HG03521 (cell line): Measurements from ENCODE around the gene KLHL13.
"Not testable (repeated sequence)": the region's sequence is repeated elsewhere in the genome, so short reads cannot be mapped to it uniquely, and the experiment has no call there.

Experiments used
- ATAC-seq: cut with Tn5 transposase; IDR thresholded peaks from one replicate; pipeline ENCODE4 v1.9.1; 2021; ENCODE audit warnings: mild to moderate bottlenecking, moderate library complexity; ENCODE audit not compliant: unreplicated experiment

Gene KLHL13

DNA sequence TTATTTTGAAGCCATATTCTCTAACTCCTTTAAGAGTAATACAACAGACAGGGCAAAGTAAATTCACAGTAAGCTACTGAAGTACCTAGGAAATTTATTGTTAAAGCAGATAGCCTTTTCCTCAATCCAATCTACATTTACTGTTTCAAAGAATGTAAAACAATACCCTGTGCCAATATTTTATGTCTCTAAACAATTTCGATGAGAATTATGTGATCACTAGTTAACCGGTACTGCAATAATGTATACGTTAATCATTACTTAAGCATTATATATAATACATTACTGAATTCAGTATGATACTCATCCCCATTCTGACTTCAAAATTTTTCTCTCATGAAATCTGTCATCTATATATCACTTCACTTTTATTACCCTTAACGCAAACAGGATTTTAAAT, 28.5 kb downstream of the KLHL13 start:
- ATAC-seq, result no peak

GRCh38 chrX:118074196-118074595, 42.4 kb downstream of the KLHL13 start:
- ATAC-seq, result no peak

GRCh38 chrX:118066867-118067515, 49.6 kb downstream of the KLHL13 start:
- ATAC-seq, result no peak

DNA sequence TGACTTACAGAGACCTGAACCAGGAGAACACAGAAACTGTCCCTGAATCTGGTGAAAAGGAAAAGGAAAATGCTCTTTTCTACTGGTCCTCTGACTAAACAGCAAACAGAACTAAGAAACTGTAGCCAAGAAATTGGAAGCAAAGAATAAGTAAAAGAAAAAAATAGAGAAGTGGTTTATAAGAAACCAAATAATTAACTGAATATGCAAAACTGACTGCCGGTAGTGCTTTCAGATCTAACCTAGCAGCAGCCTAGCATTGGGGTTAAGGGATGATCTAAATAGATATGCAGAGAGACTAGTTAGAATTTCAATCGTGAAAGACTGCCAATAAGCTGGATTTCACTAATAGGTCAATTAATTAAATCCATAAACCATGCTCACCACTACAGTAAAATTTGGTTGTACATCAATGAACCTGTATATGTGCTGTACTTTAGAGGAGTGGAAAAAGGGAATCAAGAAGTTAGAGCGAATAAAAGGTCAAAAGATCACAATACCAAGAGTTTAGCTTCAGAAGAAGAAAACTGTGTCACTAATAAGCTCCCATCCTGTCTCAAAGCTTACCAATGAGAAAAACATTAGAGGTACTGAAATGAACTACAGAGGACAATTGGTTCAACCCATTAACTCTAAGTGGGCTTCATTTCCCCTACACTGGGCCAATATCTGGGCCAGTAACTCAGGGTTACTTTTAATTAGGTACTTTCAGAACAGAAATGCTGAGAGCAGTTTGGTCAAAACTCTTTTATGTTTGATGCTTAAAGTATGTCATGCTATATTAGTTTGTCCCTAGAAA, 53.6 kb downstream of the KLHL13 start:
- ATAC-seq, result peak; percentile 76

DNA sequence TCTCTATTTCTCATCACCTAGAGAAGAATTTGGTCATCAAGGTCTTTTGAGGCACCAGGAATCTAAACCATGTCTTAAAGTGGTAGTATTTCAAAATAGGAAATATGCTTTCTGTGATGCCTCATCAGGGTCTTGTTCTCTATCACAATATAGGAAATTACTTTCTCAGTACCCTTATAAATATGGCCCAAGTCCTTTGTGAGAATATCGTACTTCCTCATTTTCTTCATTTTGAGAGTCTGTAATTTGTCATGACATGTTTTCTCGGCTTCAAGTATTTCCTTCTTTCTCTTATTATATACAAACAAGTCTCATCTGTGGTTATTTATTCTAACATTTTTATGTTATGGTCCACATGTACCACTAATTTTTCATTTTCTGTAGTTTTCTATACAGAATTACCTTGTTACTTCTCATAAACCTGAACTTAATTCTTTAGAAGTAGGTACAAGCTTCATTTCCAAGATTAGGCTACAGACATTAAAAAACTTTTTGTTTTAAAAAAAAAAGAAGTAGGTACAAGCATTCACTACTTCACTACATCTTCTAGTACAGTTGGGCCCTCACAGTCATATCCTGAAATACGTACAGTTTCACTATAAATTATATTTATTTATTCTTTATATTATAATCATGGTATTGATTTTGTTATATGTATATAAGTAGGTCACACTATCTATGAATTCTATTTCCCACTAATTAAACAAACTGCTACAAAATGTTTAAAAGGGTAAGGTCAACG, 54.4 kb downstream of the KLHL13 start:
- peak; percentile 51 for ATAC-seq

- no peak for ATAC-seq
Measured at GRCh38 chrX:118058924-118059323, 57.7 kb downstream of the KLHL13 start.

GRCh38 chrX:118056870-118057269, 59.7 kb downstream of the KLHL13 start:
- no peak for ATAC-seq

GRCh38 chrX:118049713-118050112, 66.9 kb downstream of the KLHL13 start:
- ATAC-seq, result no peak

DNA sequence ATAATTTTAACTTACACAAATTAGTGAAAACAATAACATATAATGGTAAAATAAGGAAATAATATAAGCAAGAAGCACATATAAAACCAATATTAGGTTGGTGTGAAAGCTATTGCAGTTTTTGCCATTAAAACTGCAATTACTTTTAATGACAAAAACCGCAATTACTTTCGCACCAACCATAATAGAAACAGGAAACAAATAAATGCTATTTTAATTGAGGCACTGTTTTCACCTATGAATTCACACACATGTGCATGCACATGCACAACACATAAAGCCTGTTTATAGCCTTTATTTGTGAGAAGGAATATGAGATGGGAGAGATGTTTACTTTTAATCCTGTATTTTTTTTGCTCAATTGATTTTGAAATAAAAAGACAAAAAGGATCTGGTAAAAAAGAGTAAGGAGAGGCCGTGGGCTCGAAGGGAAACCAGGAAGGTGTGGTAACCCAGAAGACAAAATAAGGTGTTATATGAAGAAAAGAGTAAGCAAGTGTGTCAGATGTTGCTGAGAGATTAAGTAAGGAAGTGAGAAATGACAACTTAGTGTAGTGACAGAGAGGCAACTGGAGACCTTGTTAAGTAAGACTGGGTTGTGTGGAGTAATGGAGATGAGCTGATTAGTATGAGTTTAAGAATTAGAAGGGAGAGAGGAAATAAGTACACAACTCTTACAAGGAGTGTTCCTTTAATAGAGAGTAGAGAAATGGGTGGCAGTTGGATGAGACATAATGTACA, 69.0 kb downstream of the KLHL13 start:
- ATAC-seq, result no peak

- ATAC-seq, result no peak
Measured at GRCh38 chrX:118039591-118039990, 77.0 kb downstream of the KLHL13 start.

DNA sequence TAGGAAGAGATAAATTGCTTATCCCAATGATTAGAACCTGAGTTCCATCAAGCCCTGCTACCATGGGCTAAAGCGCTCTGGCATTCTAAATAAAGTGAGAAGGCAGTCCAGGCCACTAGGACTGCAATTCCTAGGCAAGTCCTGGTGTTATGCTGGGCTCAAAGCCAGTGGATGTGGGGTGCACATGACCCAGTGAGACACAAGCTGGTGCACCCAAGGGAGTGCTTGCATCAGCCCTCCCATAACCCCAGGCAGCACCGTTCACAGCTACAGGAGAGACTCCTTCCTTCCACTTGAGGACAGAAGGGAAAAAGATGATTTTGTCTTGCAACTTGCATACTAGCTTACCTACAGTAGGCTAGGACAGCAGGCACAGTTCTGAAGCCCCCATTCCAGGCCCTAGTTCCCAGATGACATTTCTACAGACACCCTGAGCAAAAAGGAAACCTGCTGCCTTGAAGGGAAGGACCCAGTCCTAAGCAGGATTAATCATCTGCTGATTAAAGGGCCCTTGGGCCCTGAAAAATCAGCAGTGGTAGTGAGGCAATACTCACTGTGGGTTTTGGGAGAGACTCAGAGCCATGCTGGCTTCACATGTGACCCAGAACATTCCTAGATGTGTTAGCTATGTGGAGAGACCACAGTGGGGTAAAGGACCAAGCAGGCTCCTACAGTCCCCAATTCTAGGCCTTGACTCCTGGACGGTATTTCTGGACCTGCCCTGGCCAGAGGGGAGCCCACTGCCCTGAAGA, 77.8 kb downstream of the KLHL13 start:
- ATAC-seq, result no peak

DNA sequence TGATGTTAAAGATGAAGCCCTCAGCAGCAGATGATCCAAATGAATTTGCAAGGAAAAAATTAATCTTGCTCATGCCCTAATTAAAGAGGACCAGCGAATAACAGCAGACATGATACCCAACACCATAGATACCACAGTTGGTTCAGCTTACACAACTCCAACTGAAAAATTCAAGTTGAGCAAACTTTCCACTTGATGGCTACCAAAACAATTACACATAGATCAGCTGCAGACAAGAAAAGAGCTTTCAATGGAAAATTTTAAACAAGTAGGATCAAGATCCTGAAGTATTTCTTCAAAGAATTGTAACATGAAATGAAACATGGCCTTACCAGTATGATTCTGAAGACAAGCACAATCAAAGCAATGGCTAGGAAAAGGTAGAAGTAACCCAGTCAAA, 90.0 kb downstream of the KLHL13 start:
- no peak for ATAC-seq

- no peak for ATAC-seq
Measured at GRCh38 chrX:118025226-118025625, 91.4 kb downstream of the KLHL13 start.

DNA sequence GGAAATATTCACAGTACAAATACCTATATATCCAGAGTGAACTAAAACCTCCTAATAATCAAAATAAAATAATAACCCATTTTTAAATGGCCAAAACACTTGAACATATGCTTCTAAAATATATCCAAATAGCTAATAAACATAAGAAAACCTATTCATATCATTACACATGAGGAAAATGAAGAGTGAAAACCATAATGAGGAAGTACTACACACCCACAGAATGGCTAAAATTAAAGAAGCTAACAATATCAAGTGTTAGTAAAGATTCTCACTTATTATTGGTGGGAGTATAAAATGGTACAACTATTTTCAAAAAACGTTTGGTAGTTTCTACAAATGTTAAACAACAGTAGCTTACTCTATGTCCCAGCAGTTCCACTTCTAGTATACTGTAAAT, 92.1 kb downstream of the KLHL13 start:
- no peak for ATAC-seq

- no peak for ATAC-seq
Measured at GRCh38 chrX:118022753-118023152, 93.9 kb downstream of the KLHL13 start.

- ATAC-seq, result no peak
Measured at GRCh38 chrX:118016422-118016821, 100.2 kb downstream of the KLHL13 start.

DNA sequence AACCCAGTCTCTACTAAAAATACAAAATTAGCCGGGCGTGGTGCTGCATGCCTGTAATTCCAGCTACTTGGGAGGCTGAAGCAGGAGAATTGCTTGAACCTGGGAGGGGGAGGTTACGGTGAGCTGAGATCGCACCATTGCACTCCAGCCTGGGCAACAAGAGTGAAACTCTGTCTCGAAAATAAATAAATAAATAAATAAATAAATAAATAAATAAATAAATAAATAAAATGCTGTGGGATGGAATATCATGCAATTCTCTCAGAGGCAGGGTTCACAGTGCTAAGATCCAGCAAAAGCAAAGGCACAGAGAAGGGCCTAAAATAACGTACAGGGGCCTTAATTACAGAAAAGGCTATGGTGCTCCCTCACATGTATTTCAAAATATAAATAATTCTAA, 114.2 kb downstream of the KLHL13 start:
- not testable (repeated sequence) for ATAC-seq

DNA sequence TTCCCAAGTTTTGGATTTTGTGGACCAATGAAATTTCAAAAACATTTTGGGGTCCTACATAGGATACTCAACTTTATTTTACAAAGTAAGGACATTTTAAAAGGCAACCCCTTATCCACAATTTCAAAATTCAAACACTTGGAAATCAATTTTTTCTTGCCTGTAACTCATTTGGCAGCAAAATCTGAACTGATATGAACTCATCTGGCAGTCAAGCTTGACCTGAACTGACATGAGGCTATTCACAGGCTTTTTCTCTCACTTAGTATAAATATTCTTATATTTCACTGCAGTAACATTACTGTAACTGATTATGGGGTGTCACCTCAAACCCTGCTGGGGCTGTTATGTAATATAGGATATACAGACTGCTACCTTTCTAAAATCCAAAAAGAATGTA, 116.1 kb downstream of the KLHL13 start:
- ATAC-seq, result no peak

- ATAC-seq, result no peak
Measured at GRCh38 chrX:117998171-117998570, 118.4 kb downstream of the KLHL13 start.

DNA sequence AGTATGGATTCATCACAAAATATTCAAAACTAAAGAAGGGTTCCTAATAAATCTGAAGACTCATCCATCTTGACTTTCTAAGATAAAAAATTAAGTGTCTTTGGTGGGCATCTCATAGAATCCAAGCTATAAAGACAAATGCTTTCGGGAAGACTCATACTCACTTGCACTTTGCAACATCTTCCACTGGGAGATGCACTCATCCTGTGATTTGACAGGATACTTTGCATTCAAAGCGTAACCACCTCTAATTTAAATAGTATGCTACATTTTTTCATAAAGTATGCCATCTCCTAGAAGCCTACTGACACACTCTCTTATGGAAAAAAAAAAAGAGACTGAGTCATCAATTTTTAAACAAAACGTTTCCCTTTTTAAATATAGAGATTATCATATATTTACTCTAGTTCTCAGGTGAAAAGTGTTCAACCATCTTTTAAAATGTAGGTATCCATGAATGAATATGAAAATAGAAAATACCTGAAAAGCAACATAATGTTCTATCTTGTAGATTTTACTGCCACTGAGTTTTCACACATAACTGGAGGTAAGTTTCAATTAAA, 119.6 kb downstream of the KLHL13 start:
- ATAC-seq, result no peak
